ENCODE data around the gene TAF11L4.
"Not testable (repeated sequence)": the region's sequence is repeated elsewhere in the genome, so short reads cannot be mapped to it uniquely, and the experiment has no call there.

DNA sequence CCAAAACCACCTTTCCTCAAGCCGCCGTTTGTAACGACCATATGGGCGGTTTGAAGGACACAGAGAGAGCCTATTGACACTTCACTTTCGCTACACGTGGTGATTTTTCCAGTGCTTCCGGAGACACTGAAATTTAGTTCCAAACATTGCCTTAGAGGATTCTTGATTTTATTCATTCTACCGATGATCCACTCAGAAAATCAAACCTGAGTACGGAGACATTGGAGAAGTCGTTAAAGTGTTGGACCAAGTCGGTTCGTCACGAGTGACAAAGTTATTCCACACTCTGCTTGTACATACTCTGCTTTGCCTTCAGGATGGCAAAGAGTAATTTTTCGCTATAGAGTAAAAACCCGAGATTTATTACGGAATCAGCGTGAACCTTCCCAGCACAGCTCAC is 4.9 kb downstream of the TAF11L4 start:
- TF ChIP-seq, protein P1, sequence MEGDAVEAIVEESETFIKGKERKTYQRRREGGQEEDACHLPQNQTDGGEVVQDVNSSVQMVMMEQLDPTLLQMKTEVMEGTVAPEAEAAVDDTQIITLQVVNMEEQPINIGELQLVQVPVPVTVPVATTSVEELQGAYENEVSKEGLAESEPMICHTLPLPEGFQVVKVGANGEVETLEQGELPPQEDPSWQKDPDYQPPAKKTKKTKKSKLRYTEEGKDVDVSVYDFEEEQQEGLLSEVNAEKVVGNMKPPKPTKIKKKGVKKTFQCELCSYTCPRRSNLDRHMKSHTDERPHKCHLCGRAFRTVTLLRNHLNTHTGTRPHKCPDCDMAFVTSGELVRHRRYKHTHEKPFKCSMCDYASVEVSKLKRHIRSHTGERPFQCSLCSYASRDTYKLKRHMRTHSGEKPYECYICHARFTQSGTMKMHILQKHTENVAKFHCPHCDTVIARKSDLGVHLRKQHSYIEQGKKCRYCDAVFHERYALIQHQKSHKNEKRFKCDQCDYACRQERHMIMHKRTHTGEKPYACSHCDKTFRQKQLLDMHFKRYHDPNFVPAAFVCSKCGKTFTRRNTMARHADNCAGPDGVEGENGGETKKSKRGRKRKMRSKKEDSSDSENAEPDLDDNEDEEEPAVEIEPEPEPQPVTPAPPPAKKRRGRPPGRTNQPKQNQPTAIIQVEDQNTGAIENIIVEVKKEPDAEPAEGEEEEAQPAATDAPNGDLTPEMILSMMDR (IDR thresholded peaks at IDR 0.05) = not testable (repeated sequence)
- not testable (repeated sequence) for TF ChIP-seq POLR2A (IDR thresholded peaks at IDR 0.05)
